ENCODE results near the gene HBS1L. TPM values are rescaled to one million over a fixed set of nuclear protein-coding genes. Genes with fewer than 3 reads are reported as not detected.

Gene HBS1L
- total and polyA plus RNA-seq, 2 experiments from 2014 or later = 57.8 to 98.9 TPM

- TF ChIP-seq, protein P1, sequence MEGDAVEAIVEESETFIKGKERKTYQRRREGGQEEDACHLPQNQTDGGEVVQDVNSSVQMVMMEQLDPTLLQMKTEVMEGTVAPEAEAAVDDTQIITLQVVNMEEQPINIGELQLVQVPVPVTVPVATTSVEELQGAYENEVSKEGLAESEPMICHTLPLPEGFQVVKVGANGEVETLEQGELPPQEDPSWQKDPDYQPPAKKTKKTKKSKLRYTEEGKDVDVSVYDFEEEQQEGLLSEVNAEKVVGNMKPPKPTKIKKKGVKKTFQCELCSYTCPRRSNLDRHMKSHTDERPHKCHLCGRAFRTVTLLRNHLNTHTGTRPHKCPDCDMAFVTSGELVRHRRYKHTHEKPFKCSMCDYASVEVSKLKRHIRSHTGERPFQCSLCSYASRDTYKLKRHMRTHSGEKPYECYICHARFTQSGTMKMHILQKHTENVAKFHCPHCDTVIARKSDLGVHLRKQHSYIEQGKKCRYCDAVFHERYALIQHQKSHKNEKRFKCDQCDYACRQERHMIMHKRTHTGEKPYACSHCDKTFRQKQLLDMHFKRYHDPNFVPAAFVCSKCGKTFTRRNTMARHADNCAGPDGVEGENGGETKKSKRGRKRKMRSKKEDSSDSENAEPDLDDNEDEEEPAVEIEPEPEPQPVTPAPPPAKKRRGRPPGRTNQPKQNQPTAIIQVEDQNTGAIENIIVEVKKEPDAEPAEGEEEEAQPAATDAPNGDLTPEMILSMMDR (IDR thresholded peaks at IDR 0.05; ENCODE audit: low read depth, low read length) = no peak
- peak in 1 of 2 donors; percentile 82 for DNase-seq (ENCODE audit: low read depth in 1 of 2, low spot score in 1 of 2)
- no peaks in the 10 kb centered on the region for H3K4me1 ChIP-seq (ENCODE audit: low read depth)
- H3K27ac ChIP-seq = no peak overlapping the region
- no peak overlapping the region for H3K4me3 ChIP-seq
- H3K36me3 ChIP-seq = no peaks in the 10 kb centered on the region
- no peaks in the 10 kb centered on the region for H3K27me3 ChIP-seq
- H3K9me3 ChIP-seq (ENCODE audit: low read depth) = no peaks in the 10 kb centered on the region
These were observed 128.8 kb downstream of the HBS1L start for GRCh38 chr6:134925800-134926199.

- H3K4me3 ChIP-seq = no peak overlapping the region
- H3K36me3 ChIP-seq = no peaks in the 10 kb centered on the region
- TF ChIP-seq, protein P1 (IDR thresholded peaks at IDR 0.05; ENCODE audit: low read depth, low read length) = no peak
- H3K27ac ChIP-seq = no peak overlapping the region
- H3K27me3 ChIP-seq = no peaks in the 10 kb centered on the region
- H3K9me3 ChIP-seq (ENCODE audit: low read depth) = no peaks in the 10 kb centered on the region
- no peaks in the 10 kb centered on the region for H3K4me1 ChIP-seq (ENCODE audit: low read depth)
- DNase-seq (ENCODE audit: low read depth in 1 of 2, low spot score in 1 of 2) = peak in 1 of 2 donors; percentile 48
These were observed 132.8 kb downstream of the HBS1L start for GRCh38 chr6:134921721-134922261.

GRCh38 chr6:134921276-134921675, 133.3 kb downstream of the HBS1L start:
- no peaks in the 10 kb centered on the region for H3K4me1 ChIP-seq (ENCODE audit: low read depth)
- no peak overlapping the region for H3K27ac ChIP-seq
- TF ChIP-seq, protein P1 (IDR thresholded peaks at IDR 0.05; ENCODE audit: low read depth, low read length) = no peak
- no peaks in the 10 kb centered on the region for H3K27me3 ChIP-seq
- no peak overlapping the region for H3K4me3 ChIP-seq
- DNase-seq (ENCODE audit: low read depth in 1 of 2, low spot score in 1 of 2) = no peak
- no peaks in the 10 kb centered on the region for H3K9me3 ChIP-seq (ENCODE audit: low read depth)
- H3K36me3 ChIP-seq = no peaks in the 10 kb centered on the region

- no peak for DNase-seq (ENCODE audit: low read depth in 1 of 2, low spot score in 1 of 2)
- Histone ChIP-seq H3K9me3 (ENCODE audit: low read depth) (no peaks in the 10 kb centered on the region), H3K36me3 (no peaks in the 10 kb centered on the region), H3K4me3 (no peak overlapping the region), H3K27me3 (no peaks in the 10 kb centered on the region), H3K27ac (no peak overlapping the region), H3K4me1 (ENCODE audit: low read depth) (no peaks in the 10 kb centered on the region)
- TF ChIP-seq, protein P1 (IDR thresholded peaks at IDR 0.05; ENCODE audit: low read depth, low read length) = no peak
These were observed 134.2 kb downstream of the HBS1L start for GRCh38 chr6:134920422-134920821.

GRCh38 chr6:134918418-134918961, 136.1 kb downstream of the HBS1L start:
- peak in 1 of 2 donors; percentile 62 for DNase-seq (ENCODE audit: low read depth in 1 of 2, low spot score in 1 of 2)
- H3K27me3 ChIP-seq = no peaks in the 10 kb centered on the region
- H3K4me3 ChIP-seq = no peak overlapping the region
- no peaks in the 10 kb centered on the region for H3K9me3 ChIP-seq (ENCODE audit: low read depth)
- H3K4me1 ChIP-seq (ENCODE audit: low read depth) = no peaks in the 10 kb centered on the region
- H3K36me3 ChIP-seq = no peaks in the 10 kb centered on the region
- TF ChIP-seq, protein P1 (IDR thresholded peaks at IDR 0.05; ENCODE audit: low read depth, low read length) = no peak
- no peak overlapping the region for H3K27ac ChIP-seq

Measured in cardiac muscle cell (in vitro differentiated cells and primary cell).